H9 (cell line): ENCODE data around the gene CEACAM18. TPM values are rescaled to one million over a fixed set of nuclear protein-coding genes. Genes with fewer than 3 reads are reported as not detected.

Source experiments
- DNase-seq: peaks from one replicate; pipeline ENCODE4 v3.0.0-alpha.2; 2017
- H2AFZ ChIP-seq: one replicate; pipeline ENCODE4 v1.6.1; 2013; ENCODE audit warnings: mild to moderate bottlenecking, low read length, control low read depth, moderate library complexity
- H2AK5ac ChIP-seq: 2 replicates; pipeline ENCODE4 v1.6.1; 2013; ENCODE audit warnings: low read length, control low read depth, mixed read lengths; ENCODE audit not compliant: insufficient read length
- H2BK120ac ChIP-seq: one replicate; pipeline ENCODE4 v1.6.1; 2013; ENCODE audit warnings: low read depth, mild to moderate bottlenecking, low read length, control low read depth, inconsistent platforms; ENCODE audit not compliant: poor library complexity, severe bottlenecking
- H2BK12ac ChIP-seq: 2 replicates; pipeline ENCODE4 v1.6.1; 2013; ENCODE audit warnings: low read length, control low read depth, mixed read lengths, low read depth; ENCODE audit not compliant: insufficient read length
- H2BK15ac ChIP-seq: 2 replicates; pipeline ENCODE4 v1.6.1; 2013; ENCODE audit warnings: low read depth, low read length, control low read depth
- H2BK20ac ChIP-seq: one replicate; pipeline ENCODE4 v1.6.1; 2013; ENCODE audit warnings: low read depth, mild to moderate bottlenecking, low read length, control low read depth, inconsistent platforms; ENCODE audit not compliant: poor library complexity, severe bottlenecking
- H2BK5ac ChIP-seq: 2 replicates; pipeline ENCODE4 v1.6.1; 2013; ENCODE audit warnings: low read length, control low read depth, mixed read lengths; ENCODE audit not compliant: insufficient read length
- H3K14ac ChIP-seq: 2 replicates; pipeline ENCODE4 v1.6.1; 2013; ENCODE audit warnings: low read length, control low read depth; ENCODE audit not compliant: insufficient read depth
- H3K18ac ChIP-seq: 2 replicates; pipeline ENCODE4 v1.6.1; 2013; ENCODE audit warnings: low read depth, mild to moderate bottlenecking, mixed read lengths, low read length, control low read depth; ENCODE audit not compliant: insufficient read length
- H3K23ac ChIP-seq: 2 replicates; pipeline ENCODE4 v1.6.1; 2013; ENCODE audit warnings: low read length, control low read depth, mixed read lengths, low read depth; ENCODE audit not compliant: insufficient read length
- H3K23me2 ChIP-seq: 2 replicates; pipeline ENCODE4 v1.6.1; 2013; ENCODE audit warnings: low read depth, mild to moderate bottlenecking, mixed read lengths, low read length, control low read depth; ENCODE audit not compliant: insufficient read length, poor library complexity, severe bottlenecking
- H3K27ac ChIP-seq: 2 replicates; pipeline ENCODE4 v1.5.1; 2013; ENCODE audit warnings: low read length, control low read depth, mixed read lengths, low read depth; ENCODE audit not compliant: insufficient read length
- H3K27me3 ChIP-seq: 2 replicates; pipeline ENCODE4 v1.6.1; 2013; ENCODE audit warnings: low read length, control low read depth, inconsistent platforms; ENCODE audit not compliant: insufficient read depth
- H3K4ac ChIP-seq: 2 replicates; pipeline ENCODE4 v1.6.1; 2013; ENCODE audit warnings: low read depth, mild to moderate bottlenecking, control low read depth, inconsistent platforms, low read length, moderate library complexity
- H3K4me1 ChIP-seq: 2 replicates; pipeline ENCODE4 v1.6.1; 2013; ENCODE audit warnings: low read length, control low read depth, inconsistent platforms; ENCODE audit not compliant: insufficient read depth
- H3K4me2 ChIP-seq: 2 replicates; pipeline ENCODE4 v1.6.1; 2013; ENCODE audit warnings: low read length, control low read depth, mixed read lengths; ENCODE audit not compliant: insufficient read length, insufficient read depth
- H3K56ac ChIP-seq: 2 replicates; pipeline ENCODE4 v1.6.1; 2013; ENCODE audit warnings: low read depth, mild to moderate bottlenecking, mixed read lengths, low read length, control low read depth; ENCODE audit not compliant: insufficient read length
- H3K79me1 ChIP-seq: 2 replicates; pipeline ENCODE4 v1.6.1; 2013; ENCODE audit warnings: low read depth, mild to moderate bottlenecking, moderate library complexity, low read length, control low read depth, inconsistent platforms; ENCODE audit not compliant: insufficient read depth, poor library complexity, severe bottlenecking
- H3K79me2 ChIP-seq: 2 replicates; pipeline ENCODE4 v1.6.1; 2013; ENCODE audit warnings: low read length, control low read depth, inconsistent platforms; ENCODE audit not compliant: insufficient read depth
- H3K9ac ChIP-seq: 2 replicates; pipeline ENCODE4 v1.6.1; 2013; ENCODE audit warnings: low read length, control low read depth, mixed read lengths; ENCODE audit not compliant: insufficient read length; ENCODE audit errors: extremely low read depth
- H3K9me3 ChIP-seq: one replicate; pipeline ENCODE4 v1.6.1; 2013; ENCODE audit warnings: low read depth, low read length, inconsistent platforms; ENCODE audit not compliant: control insufficient read depth
- H3T11ph ChIP-seq: one replicate; pipeline ENCODE4 v1.6.1; 2013; ENCODE audit warnings: mild to moderate bottlenecking, low read length, control low read depth, inconsistent platforms
- H4K20me1 ChIP-seq: one replicate; pipeline ENCODE4 v1.6.1; 2013; ENCODE audit not compliant: control insufficient read depth, insufficient read length, insufficient read depth
- H4K5ac ChIP-seq: 2 replicates; pipeline ENCODE4 v1.6.1; 2013; ENCODE audit warnings: low read depth, mild to moderate bottlenecking, mixed read lengths, low read length, control low read depth; ENCODE audit not compliant: insufficient read length
- H4K8ac ChIP-seq: replicated peaks from 2 replicates; pipeline ENCODE4 v1.6.1; 2013; ENCODE audit warnings: low read length, control low read depth, mixed read lengths, low read depth; ENCODE audit not compliant: insufficient read length
- H4K91ac ChIP-seq: 2 replicates; pipeline ENCODE4 v1.6.1; 2013; ENCODE audit warnings: low read depth, mild to moderate bottlenecking, moderate library complexity, mixed read lengths, low read length, control low read depth; ENCODE audit not compliant: insufficient read length
- H3K27ac Mint-ChIP-seq, 3 experiments: 2 replicates in 2 of 3; 3 replicates in 1 of 3; pipeline ENCODE4 v1.8.0; 2020 to 2021; ENCODE audit warnings: mixed read lengths in 3 of 3, mild to moderate bottlenecking in 1 of 3, moderate library complexity in 1 of 3
- H3K27me3 Mint-ChIP-seq: 2 replicates; pipeline ENCODE4 v1.8.0; 2021; ENCODE audit warnings: low read depth, mild to moderate bottlenecking, moderate library complexity, mixed read lengths
- H3K36me3 Mint-ChIP-seq, 3 experiments: 2 replicates in 2 of 3; 3 replicates in 1 of 3; pipeline ENCODE4 v1.8.0; 2020 to 2021; ENCODE audit warnings: low read depth in 3 of 3, mixed read lengths in 3 of 3; ENCODE audit not compliant: insufficient read depth in 1 of 3
- H3K4me1 Mint-ChIP-seq, 2 experiments: 2 replicates each; pipeline ENCODE4 v1.8.0; 2020; ENCODE audit warnings: mixed read lengths in 2 of 2
- H3K4me3 Mint-ChIP-seq, 2 experiments: 2 replicates in 1 of 2; 3 replicates in 1 of 2; pipeline ENCODE4 v1.8.0; 2020 to 2021; ENCODE audit warnings: mild to moderate bottlenecking in 2 of 2, mixed read lengths in 2 of 2, moderate library complexity in 1 of 2
- H3K9me3 Mint-ChIP-seq, 2 experiments: 2 replicates in 1 of 2; 3 replicates in 1 of 2; pipeline ENCODE4 v1.8.0; 2020; ENCODE audit warnings: mild to moderate bottlenecking in 2 of 2, mixed read lengths in 2 of 2, moderate library complexity in 1 of 2
- WGBS: extraction: QIAGEN DNeasy Blood & Tissue Kit; methylation state at CpG from one replicate; pipeline ENCODE4 v1.1.7; 2013; ENCODE audit warnings: missing lambda C conversion rate, low lambda C conversion rate, mixed read lengths; ENCODE audit not compliant: insufficient read length; ENCODE audit errors: extremely low coverage; 5-methylcytosine and 5-hydroxymethylcytosine counted together
- total RNA-seq: library from RNA; stranded (reverse); gene quantifications from 2 replicates; pipeline ENCODE4 v1.2.1, GENCODE V29; 2021
- TF ChIP-seq, protein P1 (sequence below): fragments of 200-600 bp; sonication (generic); conservative IDR thresholded peaks from 3 replicates; pipeline ENCODE4 v1.8.0; 2021; ENCODE audit warnings: antibody characterized with exemption, mild to moderate bottlenecking

CEACAM18 gene
- total RNA-seq, 1 experiment from 2014 or later = not detected

GRCh38 chr19:51468545-51468920, 9.8 kb upstream of the CEACAM18 start:
- Mint-ChIP-seq H3K27ac (no peak overlapping the region; a peak in 1 of 7 replicates), H3K27me3 (peaks cover 61% of the 10 kb centered on the region), H3K9me3 (peaks cover 0 to 81% of the 10 kb centered on the region in 2 experiments; a peak in 2 of 5 replicates), H3K4me1 (peaks cover 0 to 3% of the 10 kb centered on the region in 2 experiments; a peak in 1 of 4 replicates), H3K36me3 (no peaks in the 10 kb centered on the region), H3K4me3 (no peak overlapping the region)
- no peak overlapping the region for H3K4ac ChIP-seq
- no peak overlapping the region for H3K56ac ChIP-seq
- no peak overlapping the region for H3T11ph ChIP-seq
- H3K23me2 ChIP-seq = no peaks in the 10 kb centered on the region
- no peaks in the 10 kb centered on the region for H3K27me3 ChIP-seq
- no peak overlapping the region for H2BK12ac ChIP-seq
- no CpG with 5 or more reads among the region's 2 CpGs for WGBS
- no peaks in the 10 kb centered on the region for H3K9me3 ChIP-seq
- H4K91ac ChIP-seq = no peak overlapping the region
- H3K9ac ChIP-seq = no peak overlapping the region
- TF ChIP-seq, protein P1, sequence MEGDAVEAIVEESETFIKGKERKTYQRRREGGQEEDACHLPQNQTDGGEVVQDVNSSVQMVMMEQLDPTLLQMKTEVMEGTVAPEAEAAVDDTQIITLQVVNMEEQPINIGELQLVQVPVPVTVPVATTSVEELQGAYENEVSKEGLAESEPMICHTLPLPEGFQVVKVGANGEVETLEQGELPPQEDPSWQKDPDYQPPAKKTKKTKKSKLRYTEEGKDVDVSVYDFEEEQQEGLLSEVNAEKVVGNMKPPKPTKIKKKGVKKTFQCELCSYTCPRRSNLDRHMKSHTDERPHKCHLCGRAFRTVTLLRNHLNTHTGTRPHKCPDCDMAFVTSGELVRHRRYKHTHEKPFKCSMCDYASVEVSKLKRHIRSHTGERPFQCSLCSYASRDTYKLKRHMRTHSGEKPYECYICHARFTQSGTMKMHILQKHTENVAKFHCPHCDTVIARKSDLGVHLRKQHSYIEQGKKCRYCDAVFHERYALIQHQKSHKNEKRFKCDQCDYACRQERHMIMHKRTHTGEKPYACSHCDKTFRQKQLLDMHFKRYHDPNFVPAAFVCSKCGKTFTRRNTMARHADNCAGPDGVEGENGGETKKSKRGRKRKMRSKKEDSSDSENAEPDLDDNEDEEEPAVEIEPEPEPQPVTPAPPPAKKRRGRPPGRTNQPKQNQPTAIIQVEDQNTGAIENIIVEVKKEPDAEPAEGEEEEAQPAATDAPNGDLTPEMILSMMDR = no peak
- H3K79me1 ChIP-seq = no peaks in the 10 kb centered on the region
- H3K4me1 ChIP-seq = no peaks in the 10 kb centered on the region
- H3K23ac ChIP-seq = no peak overlapping the region
- no peak overlapping the region for H2AFZ ChIP-seq
- no peak for DNase-seq
- no peak overlapping the region for H4K8ac ChIP-seq
- no peaks in the 10 kb centered on the region for H4K20me1 ChIP-seq
- H3K4me2 ChIP-seq = no peak overlapping the region
- no peak overlapping the region for H2BK5ac ChIP-seq
- no peak overlapping the region for H2BK120ac ChIP-seq
- no peak overlapping the region for H2BK20ac ChIP-seq
- no peak overlapping the region for H3K18ac ChIP-seq
- H3K27ac ChIP-seq = no peak overlapping the region
- no peak overlapping the region for H2AK5ac ChIP-seq
- H2BK15ac ChIP-seq = no peak overlapping the region
- no peak overlapping the region for H3K14ac ChIP-seq
- no peaks in the 10 kb centered on the region for H3K79me2 ChIP-seq
- H4K5ac ChIP-seq = no peak overlapping the region
